GM23338 (cell line): ENCODE results near the gene MAN1C1.

Experiments
- CREB1 ChIP-seq: fragments of 250-450 bp; sonication (Bioruptor Pico); IDR thresholded peaks from 2 replicates; pipeline ENCODE4 v1.5.0; 2020; ENCODE audit warnings: low read depth, mild to moderate bottlenecking, moderate library complexity
- EZH2 ChIP-seq: fragments of 200-600 bp; sonication (generic); IDR thresholded peaks from one replicate; pipeline ENCODE4 v1.8.0; 2017; ENCODE audit warnings: antibody characterized with exemption, mild to moderate bottlenecking, low read depth; ENCODE audit not compliant: unreplicated experiment
- EZH2phosphoT487 ChIP-seq: fragments of 200-600 bp; sonication (generic); IDR thresholded peaks from one replicate; pipeline ENCODE4 v1.8.1; 2018; ENCODE audit warnings: antibody characterized with exemption; ENCODE audit not compliant: unreplicated experiment
- POLR2AphosphoS5 ChIP-seq: IDR thresholded peaks from 2 replicates; pipeline ENCODE4 v1.6.1; 2016; ENCODE audit warnings: antibody characterized with exemption, low read depth
- TF ChIP-seq, protein P1 (sequence below), 2 experiments: fragments of 200-600 bp in 1 of 2; sonication (generic) in 1 of 2; conservative IDR thresholded peaks; 2 replicates each; pipeline versions ENCODE4 v1.5.1 to v1.6.1; 2016 to 2017; ENCODE audit warnings: antibody characterized with exemption in 2 of 2, low read depth in 2 of 2, mild to moderate bottlenecking in 2 of 2, moderate library complexity in 1 of 2

DNA sequence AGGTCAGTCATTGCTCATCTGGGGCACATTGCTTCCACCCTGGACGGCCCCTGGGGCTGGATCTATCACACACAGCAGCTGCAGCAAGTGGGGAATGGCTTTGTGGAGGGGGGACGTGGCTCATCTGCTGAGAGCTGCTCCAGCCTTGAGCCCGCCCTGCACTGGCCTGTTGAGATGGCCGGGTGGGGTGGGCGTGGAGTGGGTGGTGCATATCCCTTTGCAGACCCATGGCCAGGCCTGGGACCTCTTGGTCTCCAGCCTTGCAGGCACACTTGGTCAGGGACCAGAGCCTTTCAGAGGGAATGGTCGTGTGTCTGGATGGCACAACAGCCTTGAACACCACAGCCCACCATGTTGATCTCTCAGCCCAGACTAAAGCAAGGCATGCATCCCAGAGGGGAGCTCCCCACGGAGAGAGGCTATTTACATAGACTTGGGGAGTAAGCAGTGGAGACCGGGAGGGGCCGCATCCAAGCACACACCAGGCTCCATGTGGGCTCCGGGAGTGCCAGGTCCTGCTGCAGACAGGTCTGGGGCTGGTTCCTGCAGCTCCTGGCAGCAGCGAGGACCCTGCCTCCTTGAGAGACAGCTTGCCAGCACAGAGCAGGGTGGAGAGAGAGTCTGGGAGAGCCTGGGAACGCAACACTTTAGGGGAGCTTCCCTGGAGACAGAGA is 130.6 kb downstream of the MAN1C1 start:
- no peak for TF ChIP-seq EZH2phosphoT487
- TF ChIP-seq CREB1 (CRISPR knock-in tag), result no peak
- TF ChIP-seq POLR2AphosphoS5, result no peak
- TF ChIP-seq, protein P1, sequence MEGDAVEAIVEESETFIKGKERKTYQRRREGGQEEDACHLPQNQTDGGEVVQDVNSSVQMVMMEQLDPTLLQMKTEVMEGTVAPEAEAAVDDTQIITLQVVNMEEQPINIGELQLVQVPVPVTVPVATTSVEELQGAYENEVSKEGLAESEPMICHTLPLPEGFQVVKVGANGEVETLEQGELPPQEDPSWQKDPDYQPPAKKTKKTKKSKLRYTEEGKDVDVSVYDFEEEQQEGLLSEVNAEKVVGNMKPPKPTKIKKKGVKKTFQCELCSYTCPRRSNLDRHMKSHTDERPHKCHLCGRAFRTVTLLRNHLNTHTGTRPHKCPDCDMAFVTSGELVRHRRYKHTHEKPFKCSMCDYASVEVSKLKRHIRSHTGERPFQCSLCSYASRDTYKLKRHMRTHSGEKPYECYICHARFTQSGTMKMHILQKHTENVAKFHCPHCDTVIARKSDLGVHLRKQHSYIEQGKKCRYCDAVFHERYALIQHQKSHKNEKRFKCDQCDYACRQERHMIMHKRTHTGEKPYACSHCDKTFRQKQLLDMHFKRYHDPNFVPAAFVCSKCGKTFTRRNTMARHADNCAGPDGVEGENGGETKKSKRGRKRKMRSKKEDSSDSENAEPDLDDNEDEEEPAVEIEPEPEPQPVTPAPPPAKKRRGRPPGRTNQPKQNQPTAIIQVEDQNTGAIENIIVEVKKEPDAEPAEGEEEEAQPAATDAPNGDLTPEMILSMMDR (conservative IDR thresholded peaks at IDR 0.05; ENCODE audit: low read depth in 2 of 2), result no peak
- TF ChIP-seq EZH2, result no peak
